Measurements from ENCODE around the gene ARRDC5.
"Not testable (repeated sequence)": the region's sequence is repeated elsewhere in the genome, so short reads cannot be mapped to it uniquely, and the experiment has no call there.

Gene ARRDC5

DNA sequence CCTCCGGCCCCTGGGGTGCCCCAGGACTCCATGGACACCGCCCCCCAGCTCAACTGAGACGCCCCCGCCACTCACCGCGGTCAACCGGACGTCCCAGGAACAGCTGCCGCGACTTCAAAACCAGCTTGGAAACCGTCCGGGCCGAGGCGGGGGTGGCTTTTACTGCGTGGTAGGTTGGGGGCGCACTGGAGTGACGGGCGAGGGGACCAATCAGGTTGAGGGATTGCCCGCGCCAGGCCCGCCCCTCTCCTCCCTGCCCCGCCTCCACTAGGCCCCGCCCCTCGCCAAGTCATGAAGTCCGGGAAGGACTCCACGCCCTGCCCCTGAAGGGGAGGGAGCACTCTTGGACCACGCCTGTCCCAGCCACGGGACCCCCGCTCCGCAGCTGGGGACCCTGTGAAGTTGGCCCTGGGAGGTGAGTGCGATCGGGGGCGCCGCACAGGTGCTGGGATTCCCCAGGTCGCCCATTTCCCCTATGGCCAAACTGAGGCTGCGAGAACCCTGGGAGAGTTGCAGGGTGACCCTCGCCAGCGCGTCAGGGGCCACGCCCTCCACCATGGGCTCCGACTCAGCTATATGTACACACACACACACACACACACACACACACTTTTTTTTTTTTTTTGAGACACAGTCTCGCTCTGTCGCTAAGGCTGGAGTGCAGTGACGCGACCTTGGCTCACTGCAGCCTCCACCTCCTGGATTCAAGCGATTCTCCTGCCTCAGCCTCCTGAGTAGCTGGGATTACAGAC lies 35.0 kb downstream of the ARRDC5 start, which contains the start of gene PLIN3:
PLIN3 (minus strand) TSS at position 134 of the 752 bp plus-strand sequence. CDS start 6,273 bp downstream, outside the sequence.
- DNase-seq = no peak

DNA sequence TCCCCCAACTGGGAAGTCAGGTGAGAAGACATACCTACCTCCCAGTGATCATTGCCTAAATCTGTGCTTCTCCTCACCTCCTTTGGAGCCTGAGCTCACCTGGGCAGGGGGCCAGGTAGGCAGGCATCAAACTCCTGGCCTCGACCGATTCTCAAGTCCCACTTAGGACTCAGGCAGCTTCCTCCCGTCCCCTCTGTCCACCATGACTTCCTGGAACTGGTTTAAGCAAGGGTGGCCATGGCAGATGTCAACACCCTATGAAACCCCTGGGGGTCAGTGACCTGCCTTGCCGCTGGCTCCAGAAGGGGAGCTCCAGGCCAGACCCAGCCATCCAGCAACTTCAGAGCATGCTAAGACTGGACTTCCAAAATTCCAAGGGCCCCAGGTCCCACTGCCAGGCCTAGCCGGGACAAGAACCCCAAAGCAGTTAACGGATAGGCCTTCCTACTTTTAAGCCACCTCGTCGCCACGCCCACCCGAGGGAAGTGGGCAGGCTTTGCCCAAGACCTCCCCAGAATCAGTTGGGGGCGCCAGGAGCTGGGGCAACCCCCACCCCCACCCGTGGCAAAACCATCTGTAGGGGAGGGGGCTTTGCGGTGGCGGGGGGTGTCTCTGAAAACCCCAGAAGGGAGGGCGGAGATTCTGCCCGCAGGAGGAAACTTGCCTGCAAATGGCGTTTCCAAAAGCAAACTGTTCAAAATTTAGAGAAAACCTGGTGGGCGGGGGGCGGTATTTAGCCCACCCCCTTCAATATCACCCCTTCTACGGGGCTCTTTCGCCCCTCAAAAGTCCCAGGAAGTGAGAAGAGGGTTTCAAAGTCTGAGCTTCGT lies 35.9 kb downstream of the ARRDC5 start:
- DNase-seq = no peak

DNA sequence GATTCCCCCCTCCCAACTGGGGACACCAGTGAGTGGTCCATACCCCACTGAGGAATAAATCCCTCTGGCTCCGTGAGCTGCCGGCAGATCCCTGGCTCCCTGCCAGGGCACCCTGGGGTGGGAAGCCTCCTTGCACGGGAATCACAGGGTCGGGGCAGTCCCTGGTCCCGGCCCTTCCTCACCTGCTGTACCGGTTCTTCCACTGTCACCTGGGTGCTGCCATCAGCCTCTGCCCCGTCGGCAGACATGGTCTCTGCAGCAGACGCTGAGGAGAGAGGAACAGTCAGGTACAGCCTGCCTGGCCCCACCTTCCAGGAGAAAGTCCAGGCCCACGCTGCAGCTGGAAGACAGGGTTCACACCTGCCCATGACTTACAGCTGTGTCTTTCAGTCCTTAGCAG lies 41.5 kb downstream of the ARRDC5 start:
- DNase-seq = no peak

DNA sequence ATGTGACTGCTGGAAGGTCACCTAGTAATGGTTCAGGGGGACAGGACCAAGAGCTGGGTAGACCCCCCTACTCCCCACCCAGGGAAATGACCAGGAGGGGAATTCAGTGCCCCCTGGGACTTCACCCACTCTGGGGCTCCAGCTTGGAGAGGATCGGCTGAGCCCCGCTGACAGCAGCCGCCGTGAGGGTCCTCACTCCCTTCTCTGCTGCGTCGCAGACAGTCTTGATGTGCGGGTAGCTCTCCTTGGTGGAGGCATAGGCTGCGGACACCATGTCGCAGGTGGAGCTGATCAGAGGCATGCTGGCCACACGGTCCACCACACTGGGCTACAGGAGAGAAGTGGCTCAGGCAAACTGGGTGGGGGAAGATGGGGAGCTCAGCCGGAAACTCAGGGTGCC lies 43.0 kb downstream of the ARRDC5 start:
- no peak for DNase-seq

DNA sequence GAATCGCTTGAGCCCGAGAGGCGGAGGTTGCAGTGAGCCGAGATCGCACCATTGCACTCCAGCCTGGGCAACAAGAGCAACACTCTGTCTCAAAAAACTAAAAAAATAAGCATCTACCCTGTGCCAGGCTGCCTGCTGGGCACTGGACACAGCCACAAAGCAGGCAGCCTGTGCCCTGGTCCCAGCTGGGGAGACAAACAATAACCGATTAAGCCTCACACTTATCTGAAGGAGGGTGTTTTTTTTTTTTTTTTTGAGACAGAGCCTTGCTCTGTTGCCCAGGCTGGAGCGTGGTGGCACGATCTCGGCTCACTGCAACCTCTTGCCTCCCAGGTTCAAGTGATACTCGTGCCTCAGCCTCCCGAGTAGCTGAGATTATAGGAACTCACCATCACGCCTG lies 46.2 kb downstream of the ARRDC5 start:
- DNase-seq = not testable (repeated sequence)

DNA sequence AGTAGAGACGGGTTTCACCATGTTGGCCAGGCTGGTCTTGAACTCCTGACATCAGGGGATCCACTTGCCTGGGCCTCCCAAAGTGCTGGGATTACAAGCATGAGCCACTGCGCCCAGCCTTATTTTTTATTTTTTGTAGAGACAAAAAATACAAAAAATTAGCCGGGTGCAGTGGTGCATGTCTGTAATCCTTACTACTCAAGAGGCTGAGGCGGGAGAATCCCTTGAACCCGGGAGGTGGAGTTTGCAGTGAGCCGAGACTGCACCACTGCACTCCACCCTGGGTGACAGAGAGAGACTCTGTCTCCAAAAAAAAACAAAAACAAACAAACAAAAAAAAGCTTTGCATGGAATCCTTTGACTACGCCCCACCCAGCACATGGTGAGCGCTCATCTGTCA lies 49.2 kb downstream of the ARRDC5 start:
- DNase-seq = not testable (repeated sequence)

DNA sequence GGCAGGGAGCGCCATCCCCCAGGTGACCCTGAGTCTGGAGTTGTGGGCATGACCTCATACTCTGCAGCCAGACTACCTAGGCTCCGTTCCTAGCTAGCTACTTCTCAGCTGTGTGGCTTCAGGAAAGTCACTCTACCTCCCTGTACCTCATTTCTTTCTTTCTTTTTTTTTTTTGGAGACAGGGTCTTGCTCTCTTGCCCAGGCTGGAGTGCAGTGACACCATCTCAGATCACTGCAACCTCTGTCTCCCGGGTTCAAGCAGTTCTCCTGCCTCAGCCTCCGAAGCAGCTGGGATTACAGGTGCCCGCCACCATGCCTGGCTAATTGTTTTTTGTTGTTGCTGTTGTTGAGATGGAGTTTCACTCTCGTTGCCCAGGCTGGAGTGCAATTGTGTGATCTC lies 50.2 kb downstream of the ARRDC5 start:
- DNase-seq = no peak

DNA sequence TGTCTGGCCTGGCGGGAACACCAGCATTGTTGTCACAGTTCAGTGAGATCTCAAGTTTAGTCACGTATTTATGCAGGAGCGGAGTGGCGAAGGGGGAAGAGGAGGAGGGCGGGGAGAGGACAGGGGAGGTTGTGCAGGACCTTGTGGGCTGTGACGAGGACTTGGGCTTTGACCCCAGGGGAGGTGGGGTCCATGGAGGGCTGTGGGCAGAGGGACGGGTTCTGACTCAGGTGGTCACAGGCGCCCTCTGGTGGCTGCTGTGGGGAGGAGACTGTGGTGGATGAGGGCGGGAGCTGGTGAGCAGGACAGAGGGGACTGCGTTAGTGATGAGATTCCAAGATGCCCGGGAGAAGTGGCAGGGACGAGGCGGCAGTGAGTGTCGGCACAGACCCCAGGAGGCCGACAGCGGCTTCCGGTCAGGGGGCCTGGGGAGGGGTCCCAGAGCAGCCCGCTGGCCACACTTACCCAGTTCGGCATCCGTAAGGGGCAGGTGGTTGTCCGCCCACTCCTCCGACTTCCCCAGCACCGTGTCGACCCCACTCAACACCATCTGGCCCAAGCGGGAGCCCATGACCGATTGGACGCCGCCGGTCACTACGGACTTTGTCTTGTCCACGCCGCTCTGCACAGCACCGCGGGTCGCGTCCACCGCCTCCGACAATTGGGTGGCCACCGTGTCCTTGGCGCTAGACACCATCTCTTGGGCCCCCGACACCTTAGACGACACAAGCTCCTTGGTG lies 51.0 kb downstream of the ARRDC5 start:
- no peak for DNase-seq

DNA sequence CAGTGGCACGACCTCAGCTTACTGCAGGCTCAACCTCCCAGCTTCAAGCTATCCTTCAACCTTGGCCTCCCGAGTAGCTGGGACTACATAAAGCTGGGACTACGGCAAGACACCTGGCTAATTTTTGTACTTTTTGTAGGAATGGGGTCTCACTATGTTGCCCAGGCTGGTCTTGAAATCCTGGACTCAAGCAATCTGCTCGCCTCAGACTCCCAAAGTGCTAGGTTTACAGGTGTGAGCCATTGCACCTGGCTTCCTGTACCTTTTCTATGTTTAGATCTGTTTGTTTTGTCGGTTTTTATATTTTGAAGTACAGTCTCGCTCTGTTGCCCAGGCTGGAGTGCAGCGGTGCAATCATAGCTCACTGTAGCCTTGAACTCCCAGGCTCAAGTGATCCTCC lies 53.7 kb downstream of the ARRDC5 start:
- DNase-seq = no peak

DNA sequence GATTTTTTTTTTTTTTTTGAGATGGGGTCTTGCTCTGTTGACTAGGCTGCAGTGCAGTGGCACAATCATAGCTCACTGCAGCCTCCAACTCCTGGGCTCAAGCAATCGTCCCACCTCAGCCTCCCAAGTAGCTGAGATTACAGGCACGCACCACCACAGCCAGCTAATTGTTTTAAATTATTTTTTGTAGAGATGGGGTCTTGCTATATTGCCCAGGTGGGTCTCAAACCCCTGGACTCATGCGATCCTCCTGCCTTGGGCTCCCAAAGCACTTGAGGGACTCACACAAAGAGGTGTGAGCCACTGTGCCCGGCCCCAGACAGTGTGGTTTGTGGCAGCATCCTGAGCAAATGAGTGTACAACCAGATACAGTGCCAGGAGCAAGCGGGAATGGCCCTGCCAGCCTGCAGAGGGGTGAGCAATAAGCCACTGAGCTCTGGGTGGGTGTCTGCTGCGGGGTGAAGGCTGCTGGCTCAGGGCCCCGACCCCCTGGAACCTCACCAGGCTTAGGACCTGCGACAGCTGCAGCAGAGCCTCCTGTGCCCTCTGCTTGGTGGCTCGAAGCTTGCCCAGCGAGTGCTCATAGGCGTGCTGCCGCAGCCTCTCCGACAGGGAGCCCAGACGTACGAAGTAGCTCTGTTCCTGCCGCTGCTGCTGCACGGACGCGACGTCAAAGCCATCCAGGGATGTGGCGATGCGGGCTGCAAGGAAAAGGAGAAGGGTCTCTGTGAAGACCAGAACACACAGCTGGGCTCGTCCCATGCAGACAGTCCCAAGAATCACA lies 55.3 kb downstream of the ARRDC5 start:
- DNase-seq = no peak

DNA sequence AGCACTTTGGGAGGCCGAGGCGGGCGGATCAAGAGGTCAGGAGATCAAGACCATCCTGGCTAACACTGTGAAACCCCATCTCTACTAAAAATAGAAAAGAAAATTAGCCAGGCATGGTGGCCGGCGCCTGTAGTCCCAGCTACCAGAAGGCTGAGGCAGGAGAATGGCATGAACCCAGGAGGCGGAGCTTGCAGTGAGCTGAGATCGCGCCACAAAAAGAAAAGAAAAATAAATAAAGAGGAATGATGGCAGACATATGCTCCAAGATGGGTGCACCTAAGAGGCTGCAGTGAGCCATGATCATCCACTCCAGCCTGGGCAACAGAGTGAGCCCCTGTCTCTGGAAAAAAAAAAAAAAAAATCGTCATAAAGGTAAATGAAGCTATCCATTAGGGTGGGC lies 56.7 kb downstream of the ARRDC5 start:
- not testable (repeated sequence) for DNase-seq

DNA sequence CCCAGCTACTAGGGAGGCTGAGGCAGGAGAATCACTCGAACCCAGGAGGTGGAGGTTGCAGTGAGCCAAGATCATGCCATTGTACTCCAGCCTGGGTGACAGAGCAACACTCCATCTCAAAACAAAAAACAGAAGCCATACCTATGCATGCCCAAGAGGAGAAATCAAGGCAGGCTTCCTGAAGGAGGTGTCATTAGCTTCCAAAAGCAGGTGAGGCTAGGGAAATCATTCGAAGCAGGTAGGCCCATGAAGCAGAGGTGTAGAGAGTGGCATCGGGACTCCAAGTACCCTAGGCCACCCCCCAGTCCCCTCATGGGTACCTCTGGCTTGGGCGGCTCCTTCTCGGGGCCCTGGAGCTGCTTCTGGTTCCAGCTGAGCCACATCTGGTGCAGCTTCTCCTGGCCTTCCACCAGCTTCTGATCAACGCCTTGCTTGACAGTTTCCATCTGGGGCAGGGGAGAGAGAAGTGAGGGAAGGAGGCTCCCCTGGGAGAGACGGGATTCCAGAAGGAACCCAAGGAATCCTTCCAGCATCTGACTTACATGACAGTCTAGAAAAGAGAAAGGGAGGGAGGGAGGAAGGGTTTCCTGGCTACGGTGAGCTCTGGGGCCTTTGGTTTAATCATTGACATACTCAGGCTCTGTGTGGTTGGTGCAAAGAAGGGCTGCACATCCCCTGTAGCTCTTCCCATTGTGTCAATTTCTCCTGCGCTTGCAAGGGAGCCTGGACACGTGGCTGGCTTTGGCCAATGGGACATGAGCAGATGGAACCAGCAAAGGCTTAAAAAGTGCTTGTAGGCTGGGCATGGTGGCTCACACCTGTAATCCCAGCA lies 58.1 kb downstream of the ARRDC5 start:
- DNase-seq = no peak

DNA sequence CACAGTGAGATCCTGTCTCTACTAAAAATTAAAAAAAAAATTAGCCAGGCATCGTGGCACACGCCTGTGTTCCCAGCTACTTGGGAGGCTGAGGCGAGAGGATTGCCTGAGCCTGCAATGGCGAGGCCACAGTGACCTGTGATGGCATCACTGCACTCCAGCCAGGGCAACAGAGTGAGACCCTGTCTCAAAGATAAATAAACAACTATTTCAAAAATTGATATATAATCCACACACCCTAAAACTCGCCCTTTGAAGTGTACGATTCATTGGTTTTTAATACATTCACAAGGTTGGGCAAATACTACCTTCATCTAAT lies 59.1 kb downstream of the ARRDC5 start:
- DNase-seq = no peak
